ENCODE measurements around the gene SEL1L3.

DNA sequence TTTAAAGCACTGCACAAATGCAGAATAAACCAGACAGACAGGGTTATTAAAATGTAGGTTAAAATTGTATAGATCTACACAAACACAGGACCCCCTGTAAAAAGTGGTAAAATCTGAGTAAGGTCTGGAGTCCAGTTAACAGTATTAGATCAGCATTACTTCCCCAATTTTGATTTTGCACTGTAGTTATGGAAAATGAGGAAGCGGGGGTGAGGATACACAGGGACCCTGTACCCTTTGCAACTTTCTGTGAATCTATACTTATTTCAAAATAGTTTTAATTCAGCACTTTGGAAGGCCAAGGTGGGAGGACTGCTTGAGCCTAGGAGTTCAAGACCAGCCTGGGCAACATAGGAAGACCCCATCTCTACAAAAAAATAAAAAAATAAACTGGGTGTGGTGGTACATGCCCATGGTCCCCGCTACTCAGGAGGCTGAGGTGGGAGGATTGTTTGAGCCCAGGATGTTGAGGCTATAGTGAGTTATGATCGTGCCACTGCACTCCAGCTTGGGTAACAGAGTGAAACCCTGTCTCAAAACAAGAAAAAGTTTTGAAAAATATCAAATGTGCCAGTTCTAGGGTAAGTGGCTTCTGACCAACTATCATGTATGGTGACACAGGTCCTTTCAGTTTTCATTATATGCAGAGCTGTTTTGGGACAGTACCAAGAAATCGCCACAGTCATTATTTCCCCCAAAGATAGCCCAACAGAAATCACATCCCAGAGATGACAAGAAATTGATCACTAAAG, 17.7 kb downstream of the SEL1L3 start:
- TF ChIP-seq, protein P1, sequence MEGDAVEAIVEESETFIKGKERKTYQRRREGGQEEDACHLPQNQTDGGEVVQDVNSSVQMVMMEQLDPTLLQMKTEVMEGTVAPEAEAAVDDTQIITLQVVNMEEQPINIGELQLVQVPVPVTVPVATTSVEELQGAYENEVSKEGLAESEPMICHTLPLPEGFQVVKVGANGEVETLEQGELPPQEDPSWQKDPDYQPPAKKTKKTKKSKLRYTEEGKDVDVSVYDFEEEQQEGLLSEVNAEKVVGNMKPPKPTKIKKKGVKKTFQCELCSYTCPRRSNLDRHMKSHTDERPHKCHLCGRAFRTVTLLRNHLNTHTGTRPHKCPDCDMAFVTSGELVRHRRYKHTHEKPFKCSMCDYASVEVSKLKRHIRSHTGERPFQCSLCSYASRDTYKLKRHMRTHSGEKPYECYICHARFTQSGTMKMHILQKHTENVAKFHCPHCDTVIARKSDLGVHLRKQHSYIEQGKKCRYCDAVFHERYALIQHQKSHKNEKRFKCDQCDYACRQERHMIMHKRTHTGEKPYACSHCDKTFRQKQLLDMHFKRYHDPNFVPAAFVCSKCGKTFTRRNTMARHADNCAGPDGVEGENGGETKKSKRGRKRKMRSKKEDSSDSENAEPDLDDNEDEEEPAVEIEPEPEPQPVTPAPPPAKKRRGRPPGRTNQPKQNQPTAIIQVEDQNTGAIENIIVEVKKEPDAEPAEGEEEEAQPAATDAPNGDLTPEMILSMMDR (conservative IDR thresholded peaks at IDR 0.05 in 1 of 2, IDR thresholded peaks at IDR 0.05 in 1 of 2; ENCODE audit: extremely low read depth in 1 of 2, insufficient read depth in 1 of 2, low read depth in 1 of 2, low read length in 2 of 2): no peak
- TF ChIP-seq EZH2 (IDR thresholded peaks at IDR 0.05; ENCODE audit: borderline replicate concordance, low read length): no peak
